ENCODE measurements around the gene FBF1. TPM values are rescaled to one million over a fixed set of nuclear protein-coding genes. Genes with fewer than 3 reads are reported as not detected.

The FBF1 gene
- total RNA-seq, 1 experiment from 2014 or later, result 33.6 TPM

GRCh38 chr17:75908201-75908600 is 32.6 kb downstream of the FBF1 start:
- TF ChIP-seq CTCF (IDR thresholded peaks at IDR 0.05; ENCODE audit: unreplicated experiment), result no peak
- no peak overlapping the region for H3K27ac Mint-ChIP-seq (ENCODE audit: unreplicated experiment)
- H3K27me3 Mint-ChIP-seq (ENCODE audit: unreplicated experiment), result no peaks in the 10 kb centered on the region
- no peak for DNase-seq
- intact Hi-C loops (cut with micrococcal nuclease; ENCODE audit: unreplicated experiment), result no loop called here
- no peak overlapping the region for H3K4me3 Mint-ChIP-seq (ENCODE audit: low read depth, unreplicated experiment)
- CTCF ChIA-PET, result interaction anchor here (0.7 to 0.8 kb wide), 2 partner anchors 104 to 964 kb away, joined by 3 to 4 read pairs; no protein-coding TSS in a partner anchor
- no TSS peak for BruUV-seq (replicated peaks)
- H3K9me3 Mint-ChIP-seq (ENCODE audit: low read depth, unreplicated experiment), result no peaks in the 10 kb centered on the region
- H3K4me1 Mint-ChIP-seq (ENCODE audit: low read depth, unreplicated experiment), result no peaks in the 10 kb centered on the region
- peaks cover 23% of the 10 kb centered on the region for H3K36me3 Mint-ChIP-seq (ENCODE audit: insufficient read depth, unreplicated experiment)

- no peak for TF ChIP-seq CTCF (IDR thresholded peaks at IDR 0.05; ENCODE audit: unreplicated experiment)
- no peak for DNase-seq
- Mint-ChIP-seq H3K27ac (ENCODE audit: unreplicated experiment) (no peak overlapping the region), H3K9me3 (ENCODE audit: low read depth, unreplicated experiment) (no peaks in the 10 kb centered on the region), H3K36me3 (ENCODE audit: insufficient read depth, unreplicated experiment) (peaks cover 18% of the 10 kb centered on the region), H3K4me1 (ENCODE audit: low read depth, unreplicated experiment) (no peaks in the 10 kb centered on the region), H3K4me3 (ENCODE audit: low read depth, unreplicated experiment) (peak overlapping the region; percentile 24), H3K27me3 (ENCODE audit: unreplicated experiment) (no peaks in the 10 kb centered on the region)
- no TSS peak for BruUV-seq (replicated peaks)
- intact Hi-C loops (cut with micrococcal nuclease; ENCODE audit: unreplicated experiment), result no loop called here
- CTCF ChIA-PET, result interaction anchor here (0.6 to 2.9 kb wide), 3 partner anchors 99 to 159 kb away, joined by 3 to 22 read pairs (median 6); no protein-coding TSS in a partner anchor
Observed at GRCh38 chr17:75906143-75906884, 34.5 kb downstream of the FBF1 start.

- TF ChIP-seq CTCF (IDR thresholded peaks at IDR 0.05; ENCODE audit: unreplicated experiment), result peak; percentile 88
- DNase-seq, result peak; percentile 99
- no TSS peak for BruUV-seq (replicated peaks)
- H3K27ac Mint-ChIP-seq (ENCODE audit: unreplicated experiment), result peak within 1 kb of the TSS; percentile 71
- intact Hi-C loops (cut with micrococcal nuclease; ENCODE audit: unreplicated experiment), result loop anchor here (1.0 kb wide), 1 partner anchor 100 kb away; no protein-coding TSS in a partner anchor
- no peaks in the 10 kb centered on the region for H3K9me3 Mint-ChIP-seq (ENCODE audit: low read depth, unreplicated experiment)
- CTCF ChIA-PET, result interaction anchor here (0.7 to 2.9 kb wide), 15 partner anchors 15 to 115 kb away, joined by 3 to 22 read pairs (median 3); partner anchors contain the start of genes ACOX1, FBF1, TEN1 and TRIM47
- H3K4me3 Mint-ChIP-seq (ENCODE audit: low read depth, unreplicated experiment), result peak within 1 kb of the TSS; percentile 97
- H3K4me1 Mint-ChIP-seq (ENCODE audit: low read depth, unreplicated experiment), result no peaks in the 10 kb centered on the region
- no peaks in the 10 kb centered on the region for H3K27me3 Mint-ChIP-seq (ENCODE audit: unreplicated experiment)
- peaks cover 32% of the 10 kb centered on the region for H3K36me3 Mint-ChIP-seq (ENCODE audit: insufficient read depth, unreplicated experiment)
Observed at GRCh38 chr17:75904749-75905521, 35.9 kb downstream of the FBF1 start, which contains the start of gene MRPL38. Gene MRPL38 (minus strand): TSS chr17:75904884. CDS start chr17:75904875, 9 bp downstream.

- H3K27me3 Mint-ChIP-seq (ENCODE audit: unreplicated experiment), result no peaks in the 10 kb centered on the region
- peaks cover 38% of the 10 kb centered on the region for H3K36me3 Mint-ChIP-seq (ENCODE audit: insufficient read depth, unreplicated experiment)
- H3K4me1 Mint-ChIP-seq (ENCODE audit: low read depth, unreplicated experiment), result no peaks in the 10 kb centered on the region
- no TSS peak for BruUV-seq (replicated peaks)
- H3K9me3 Mint-ChIP-seq (ENCODE audit: low read depth, unreplicated experiment), result no peaks in the 10 kb centered on the region
- DNase-seq, result no peak
- H3K4me3 Mint-ChIP-seq (ENCODE audit: low read depth, unreplicated experiment), result no peak overlapping the region
- TF ChIP-seq CTCF (IDR thresholded peaks at IDR 0.05; ENCODE audit: unreplicated experiment), result no peak
- H3K27ac Mint-ChIP-seq (ENCODE audit: unreplicated experiment), result no peak overlapping the region
- CTCF ChIA-PET, result no interaction called here
- intact Hi-C loops (cut with micrococcal nuclease; ENCODE audit: unreplicated experiment), result no loop called here
Observed at GRCh38 chr17:75902406-75902805, 38.4 kb downstream of the FBF1 start.

Data from Calu3 (cell line).